ENCODE data around the gene ALDH16A1.

Gene ALDH16A1

GRCh38 chr19:49415810-49416200 lies 37.2 kb upstream of the ALDH16A1 start:
- Histone ChIP-seq H3K27ac (ENCODE audit: low read depth, low read length) (no peak overlapping the region), H3K4me3 (ENCODE audit: low read length) (no peak overlapping the region), H3K4me1 (ENCODE audit: insufficient read depth, low read length) (peaks cover 13% of the 10 kb centered on the region), H3K9me3 (ENCODE audit: insufficient read depth, low read depth, low read length) (no peaks in the 10 kb centered on the region), H3K36me3 (ENCODE audit: insufficient read depth, low read length) (no peaks in the 10 kb centered on the region), H3K27me3 (ENCODE audit: insufficient read depth, low read length) (no peaks in the 10 kb centered on the region; the same call in 1 of the 2 replicates), H3K9ac (ENCODE audit: low read depth, low read length) (no peak overlapping the region)
- WGBS: 94% methylated on average over 2 of the region's 2 CpGs

- Histone ChIP-seq H3K36me3 (ENCODE audit: insufficient read depth, low read length) (no peaks in the 10 kb centered on the region), H3K9me3 (ENCODE audit: insufficient read depth, low read depth, low read length) (no peaks in the 10 kb centered on the region), H3K27ac (ENCODE audit: low read depth, low read length) (no peak overlapping the region), H3K4me3 (ENCODE audit: low read length) (no peak overlapping the region), H3K9ac (ENCODE audit: low read depth, low read length) (no peak overlapping the region), H3K4me1 (ENCODE audit: insufficient read depth, low read length) (peaks cover 14% of the 10 kb centered on the region), H3K27me3 (ENCODE audit: insufficient read depth, low read length) (peaks cover 11% of the 10 kb centered on the region)
- WGBS: 57% methylated on average over 7 of the region's 7 CpGs
These were observed 35.9 kb upstream of the ALDH16A1 start for GRCh38 chr19:49417088-49417487.

- WGBS: 89% methylated on average over 4 of the region's 5 CpGs
- no peaks in the 10 kb centered on the region for H3K36me3 ChIP-seq (ENCODE audit: insufficient read depth, low read length)
- no peak overlapping the region for H3K4me3 ChIP-seq (ENCODE audit: low read length)
- no peaks in the 10 kb centered on the region for H3K9me3 ChIP-seq (ENCODE audit: insufficient read depth, low read depth, low read length)
- peaks cover 26% of the 10 kb centered on the region for H3K27me3 ChIP-seq (ENCODE audit: insufficient read depth, low read length)
- H3K27ac ChIP-seq (ENCODE audit: low read depth, low read length): no peak overlapping the region
- peaks cover 13% of the 10 kb centered on the region for H3K4me1 ChIP-seq (ENCODE audit: insufficient read depth, low read length)
- H3K9ac ChIP-seq (ENCODE audit: low read depth, low read length): no peak overlapping the region
These were observed 34.5 kb upstream of the ALDH16A1 start for GRCh38 chr19:49418511-49418910.

- peaks cover 32% of the 10 kb centered on the region for H3K27me3 ChIP-seq (ENCODE audit: insufficient read depth, low read length)
- H3K4me3 ChIP-seq (ENCODE audit: low read length): no peak overlapping the region
These were observed 33.9 kb upstream of the ALDH16A1 start for GRCh38 chr19:49419173-49419572.

DNA sequence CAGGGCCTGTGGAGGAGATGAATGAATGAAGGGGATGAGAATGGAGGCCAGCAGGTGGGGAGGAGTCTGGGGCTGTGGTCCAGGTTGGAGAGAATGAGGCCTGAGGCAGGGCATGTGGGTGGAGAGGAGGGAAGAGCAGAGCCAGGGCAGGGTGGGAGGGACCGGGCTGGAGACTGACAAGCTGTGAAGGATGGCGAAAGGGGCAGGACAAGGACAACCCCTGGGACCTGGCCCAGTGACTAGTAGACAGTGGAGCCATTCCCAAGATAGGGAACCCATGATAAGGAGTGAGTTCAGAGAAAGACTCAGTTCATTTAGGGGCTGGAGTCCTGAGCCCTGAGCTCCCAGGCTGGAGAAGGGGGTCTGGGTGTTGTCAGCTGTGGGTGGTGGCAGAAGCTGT lies 32.8 kb upstream of the ALDH16A1 start:
- Histone ChIP-seq H3K27ac (ENCODE audit: low read depth, low read length) (no peak overlapping the region), H3K27me3 (ENCODE audit: insufficient read depth, low read length) (peaks cover 43% of the 10 kb centered on the region), H3K4me1 (ENCODE audit: insufficient read depth, low read length) (peaks cover 13% of the 10 kb centered on the region; the same call in 1 of the 2 replicates), H3K36me3 (ENCODE audit: insufficient read depth, low read length) (no peaks in the 10 kb centered on the region), H3K4me3 (ENCODE audit: low read length) (no peak overlapping the region), H3K9ac (ENCODE audit: low read depth, low read length) (no peak overlapping the region), H3K9me3 (ENCODE audit: insufficient read depth, low read depth, low read length) (no peaks in the 10 kb centered on the region)
- 67% methylated on average over 2 of the region's 2 CpGs for WGBS

More at GRCh38 chr19:49419173-49419572, 33.9 kb upstream of the ALDH16A1 start:
- Histone ChIP-seq H3K9me3 (ENCODE audit: insufficient read depth, low read depth, low read length) (no peaks in the 10 kb centered on the region), H3K9ac (ENCODE audit: low read depth, low read length) (no peak overlapping the region), H3K36me3 (ENCODE audit: insufficient read depth, low read length) (no peaks in the 10 kb centered on the region), H3K27ac (ENCODE audit: low read depth, low read length) (no peak overlapping the region), H3K4me1 (ENCODE audit: insufficient read depth, low read length) (peaks cover 16% of the 10 kb centered on the region)
- WGBS: 78% methylated on average over 2 of the region's 2 CpGs

DNA sequence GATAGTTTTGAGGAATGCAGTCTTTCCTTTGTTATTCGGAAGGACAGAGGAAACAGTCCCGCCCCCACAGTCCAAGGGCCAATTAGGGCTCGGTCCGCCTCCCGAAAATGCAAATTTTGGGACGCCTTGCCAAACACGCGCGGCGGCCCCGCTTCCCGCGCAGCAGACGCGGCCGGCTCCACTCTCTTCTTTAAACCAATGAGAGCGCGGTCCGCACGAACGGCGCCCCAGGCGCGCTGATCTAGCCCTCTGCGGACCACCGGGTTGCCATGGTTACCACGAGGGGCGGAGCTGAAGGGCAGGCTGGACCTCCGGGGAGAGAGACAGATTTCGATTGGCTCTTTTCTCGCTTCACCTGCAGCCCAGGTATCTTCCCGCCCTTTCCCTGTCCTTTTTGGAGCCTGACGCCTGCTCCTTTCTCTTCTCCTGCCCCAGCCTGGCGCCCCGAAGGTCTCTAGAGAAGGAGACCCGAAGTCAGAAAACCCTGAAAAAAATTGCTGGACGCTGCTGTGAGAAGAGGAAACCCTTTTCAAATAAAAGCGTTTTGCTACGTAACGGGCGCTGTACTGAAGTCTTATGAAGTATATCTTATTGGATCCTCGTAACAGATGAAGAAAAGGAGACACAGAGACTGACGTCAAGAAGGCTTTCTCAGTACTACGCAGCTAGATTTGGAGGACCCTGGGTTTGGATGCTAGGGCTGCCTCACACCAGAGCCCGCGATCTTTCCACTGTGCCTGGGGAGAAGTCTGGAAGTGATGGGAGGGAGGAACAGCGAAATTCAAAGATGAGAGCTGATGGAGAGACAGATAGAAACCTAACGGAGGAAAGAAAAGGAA lies 31.8 kb upstream of the ALDH16A1 start:
- H3K4me1 ChIP-seq (ENCODE audit: insufficient read depth, low read length): peaks cover 15% of the 10 kb centered on the region; the same call in 1 of the 2 replicates
- WGBS: 11% methylated on average over 48 of the region's 48 CpGs
- H3K36me3 ChIP-seq (ENCODE audit: insufficient read depth, low read length): no peaks in the 10 kb centered on the region
- peak overlapping the region; percentile 20 for H3K4me3 ChIP-seq (ENCODE audit: low read length)
- H3K27me3 ChIP-seq (ENCODE audit: insufficient read depth, low read length): peaks cover 53% of the 10 kb centered on the region
- H3K9ac ChIP-seq (ENCODE audit: low read depth, low read length): no peak overlapping the region
- no peak overlapping the region; the same call in 1 of the 2 replicates for H3K27ac ChIP-seq (ENCODE audit: low read depth, low read length)
- H3K9me3 ChIP-seq (ENCODE audit: insufficient read depth, low read depth, low read length): no peaks in the 10 kb centered on the region

- 27% methylated on average over 3 of the region's 3 CpGs for WGBS
- Histone ChIP-seq H3K9ac (ENCODE audit: low read depth, low read length) (no peak overlapping the region), H3K27ac (ENCODE audit: low read depth, low read length) (no peak overlapping the region), H3K27me3 (ENCODE audit: insufficient read depth, low read length) (peaks cover 59% of the 10 kb centered on the region), H3K9me3 (ENCODE audit: insufficient read depth, low read depth, low read length) (no peaks in the 10 kb centered on the region), H3K36me3 (ENCODE audit: insufficient read depth, low read length) (no peaks in the 10 kb centered on the region), H3K4me1 (ENCODE audit: insufficient read depth, low read length) (peaks cover 20% of the 10 kb centered on the region; the same call in 1 of the 2 replicates), H3K4me3 (ENCODE audit: low read length) (no peak overlapping the region)
These were observed 31.2 kb upstream of the ALDH16A1 start for GRCh38 chr19:49421878-49422202.

- Histone ChIP-seq H3K9ac (ENCODE audit: low read depth, low read length) (no peak overlapping the region), H3K9me3 (ENCODE audit: insufficient read depth, low read depth, low read length) (no peaks in the 10 kb centered on the region), H3K4me3 (ENCODE audit: low read length) (peak overlapping the region; percentile 47), H3K36me3 (ENCODE audit: insufficient read depth, low read length) (no peaks in the 10 kb centered on the region), H3K27ac (ENCODE audit: low read depth, low read length) (no peak overlapping the region), H3K27me3 (ENCODE audit: insufficient read depth, low read length) (peaks cover 65% of the 10 kb centered on the region), H3K4me1 (ENCODE audit: insufficient read depth, low read length) (peaks cover 24% of the 10 kb centered on the region; the same call in 1 of the 2 replicates)
- 3% methylated on average over 58 of the region's 58 CpGs for WGBS
These were observed 30.5 kb upstream of the ALDH16A1 start for GRCh38 chr19:49422407-49423070.

- H3K9me3 ChIP-seq (ENCODE audit: insufficient read depth, low read depth, low read length): no peaks in the 10 kb centered on the region
- H3K4me3 ChIP-seq (ENCODE audit: low read length): peak within 1 kb of the TSS; percentile 47
- H3K36me3 ChIP-seq (ENCODE audit: insufficient read depth, low read length): no peaks in the 10 kb centered on the region
- H3K9ac ChIP-seq (ENCODE audit: low read depth, low read length): no peak within 1 kb of the TSS
- H3K27me3 ChIP-seq (ENCODE audit: insufficient read depth, low read length): peaks cover 72% of the 10 kb centered on the region
- WGBS: 9% methylated on average over 42 of the region's 42 CpGs
- H3K27ac ChIP-seq (ENCODE audit: low read depth, low read length): no peak within 1 kb of the TSS
- H3K4me1 ChIP-seq (ENCODE audit: insufficient read depth, low read length): peaks cover 24% of the 10 kb centered on the region; the same call in 1 of the 2 replicates
These were observed 29.7 kb upstream of the ALDH16A1 start, which contains the start of gene PTH2 for GRCh38 chr19:49423071-49423984. TSS of gene PTH2 (minus strand) at chr19:49423441. CDS start at chr19:49423339, 102 bp downstream.

DNA sequence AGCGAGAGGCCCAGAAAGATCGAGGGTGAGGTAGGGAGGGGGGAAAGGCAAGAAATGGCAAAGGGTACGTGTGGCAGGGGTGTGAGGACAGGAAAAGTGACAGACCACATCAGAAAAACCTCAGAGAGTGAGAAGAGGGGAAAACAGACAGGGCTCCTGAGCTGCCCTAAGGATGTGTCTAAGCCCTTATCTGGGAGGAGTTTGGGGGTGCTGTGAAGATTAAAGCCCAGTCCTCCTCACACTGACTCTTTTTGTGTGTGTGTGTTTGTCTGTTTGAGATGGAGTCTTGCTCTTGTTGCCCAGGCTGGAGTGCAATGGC lies 29.1 kb upstream of the ALDH16A1 start:
- peaks cover 24% of the 10 kb centered on the region; the same call in 1 of the 2 replicates for H3K4me1 ChIP-seq (ENCODE audit: insufficient read depth, low read length)
- no peak overlapping the region for H3K9ac ChIP-seq (ENCODE audit: low read depth, low read length)
- 7% methylated on average over 3 of the region's 3 CpGs for WGBS
- H3K27ac ChIP-seq (ENCODE audit: low read depth, low read length): no peak overlapping the region
- no peaks in the 10 kb centered on the region for H3K9me3 ChIP-seq (ENCODE audit: insufficient read depth, low read depth, low read length)
- peak overlapping the region; percentile 24; the same call in 1 of the 2 replicates for H3K4me3 ChIP-seq (ENCODE audit: low read length)
- H3K36me3 ChIP-seq (ENCODE audit: insufficient read depth, low read length): no peaks in the 10 kb centered on the region
- H3K27me3 ChIP-seq (ENCODE audit: insufficient read depth, low read length): peaks cover 77% of the 10 kb centered on the region
